Brain microvascular endothelial cell (primary cell): ENCODE results near the gene PARVB.

Experiments
- DNase-seq: peaks from one replicate; pipeline ENCODE4 v3.0.0-alpha.2; 2020
- H3K27ac ChIP-seq: fragments of 250-450 bp; sonication (Bioruptor Pico); 2 replicates; pipeline ENCODE4 v1.5.1; 2020; ENCODE audit warnings: mild to moderate bottlenecking, moderate library complexity
- H3K27me3 ChIP-seq: fragments of 250-450 bp; sonication (Bioruptor Pico); replicated peaks from 2 replicates; pipeline ENCODE4 v1.5.1; 2020; ENCODE audit warnings: mild to moderate bottlenecking
- H3K36me3 ChIP-seq: fragments of 250-450 bp; sonication (Bioruptor Pico); replicated peaks from 2 replicates; pipeline ENCODE4 v1.5.1; 2020; ENCODE audit warnings: mild to moderate bottlenecking
- H3K4me3 ChIP-seq: 2 replicates; pipeline ENCODE4 v1.5.1; 2011; ENCODE audit warnings: low read depth, mild to moderate bottlenecking, control low read depth, low read length, moderate library complexity
- CTCF ChIP-seq: IDR thresholded peaks from 2 replicates; pipeline ENCODE4 v1.5.1; 2011; ENCODE audit warnings: low read depth, mild to moderate bottlenecking, moderate library complexity, low read length, control low read depth, inconsistent platforms; ENCODE audit errors: missing control alignments
- in situ Hi-C: cut with HindIII; loops from 2 replicates; pipeline ENCODE4 v1.10.0; 2017; ENCODE audit warnings: low sequenced_read_pairs, low pct_ligation_motif_present

Gene PARVB

GRCh38 chr22:44205516-44206329 lies 181.6 kb downstream of the PARVB start:
- Histone ChIP-seq H3K36me3 (no peaks in the 10 kb centered on the region), H3K27me3 (no peaks in the 10 kb centered on the region), H3K27ac (no peak overlapping the region), H3K4me3 (no peak overlapping the region)
- TF ChIP-seq CTCF = no peak
- no peak for DNase-seq
- in situ Hi-C loops = no loop called here

GRCh38 chr22:44206330-44206645 lies 182.2 kb downstream of the PARVB start:
- no peak overlapping the region for H3K27ac ChIP-seq
- no peaks in the 10 kb centered on the region for H3K36me3 ChIP-seq
- no peaks in the 10 kb centered on the region for H3K27me3 ChIP-seq
- in situ Hi-C loops = no loop called here
- H3K4me3 ChIP-seq = no peak overlapping the region
- DNase-seq = no peak
- no peak for TF ChIP-seq CTCF

GRCh38 chr22:44206696-44207095 lies 182.6 kb downstream of the PARVB start:
- Histone ChIP-seq H3K4me3 (no peak overlapping the region), H3K27ac (no peak overlapping the region), H3K27me3 (no peaks in the 10 kb centered on the region), H3K36me3 (no peaks in the 10 kb centered on the region)
- in situ Hi-C loops = no loop called here
- no peak for DNase-seq
- no peak for TF ChIP-seq CTCF

- H3K27ac ChIP-seq = no peak overlapping the region
- H3K4me3 ChIP-seq = no peak overlapping the region
- in situ Hi-C loops = no loop called here
- no peak for DNase-seq
- H3K27me3 ChIP-seq = no peaks in the 10 kb centered on the region
- no peaks in the 10 kb centered on the region for H3K36me3 ChIP-seq
- no peak for TF ChIP-seq CTCF
Observed at GRCh38 chr22:44207173-44207980, 183.3 kb downstream of the PARVB start.

- Histone ChIP-seq H3K4me3 (no peak overlapping the region), H3K36me3 (no peaks in the 10 kb centered on the region), H3K27ac (no peak overlapping the region), H3K27me3 (no peaks in the 10 kb centered on the region)
- in situ Hi-C loops = no loop called here
- no peak for DNase-seq
- TF ChIP-seq CTCF = no peak
Observed at GRCh38 chr22:44207981-44208317, 183.8 kb downstream of the PARVB start.

- in situ Hi-C loops = no loop called here
- no peak overlapping the region for H3K4me3 ChIP-seq
- no peak for TF ChIP-seq CTCF
Observed at GRCh38 chr22:44209343-44209742, 185.2 kb downstream of the PARVB start.

More at GRCh38 chr22:44209343-44209742, 185.2 kb downstream of the PARVB start:
- no peak for DNase-seq
- no peaks in the 10 kb centered on the region for H3K27me3 ChIP-seq
- no peaks in the 10 kb centered on the region for H3K36me3 ChIP-seq
- H3K27ac ChIP-seq = no peak overlapping the region
